GM12873 (cell line): ENCODE results near the gene RAX2.

Source experiments
- CTCF ChIP-seq: IDR thresholded peaks from 2 replicates; pipeline ENCODE4 v1.5.1; 2012; ENCODE audit warnings: low read depth, mild to moderate bottlenecking, moderate library complexity, low read length, control low read depth; ENCODE audit not compliant: insufficient read depth; ENCODE audit errors: missing control alignments

The RAX2 gene

DNA sequence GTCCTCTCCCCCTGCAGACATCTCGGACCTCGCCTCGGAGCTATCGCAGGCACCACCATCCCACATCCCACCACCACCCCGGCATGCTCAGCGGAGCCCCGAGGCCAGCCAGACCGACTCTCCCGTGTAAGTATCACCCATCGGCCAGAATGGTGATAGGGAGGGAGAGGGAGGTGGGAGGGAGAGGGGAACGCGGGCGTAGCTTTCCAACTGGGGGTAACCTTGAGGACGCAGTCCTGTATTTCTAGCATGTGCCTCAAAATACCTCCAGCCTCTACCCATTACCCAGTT is 37.8 kb downstream of the RAX2 start:
- no peak for TF ChIP-seq CTCF

- TF ChIP-seq CTCF = no peak
These were observed 38.3 kb downstream of the RAX2 start for GRCh38 chr19:3733549-3734309.

DNA sequence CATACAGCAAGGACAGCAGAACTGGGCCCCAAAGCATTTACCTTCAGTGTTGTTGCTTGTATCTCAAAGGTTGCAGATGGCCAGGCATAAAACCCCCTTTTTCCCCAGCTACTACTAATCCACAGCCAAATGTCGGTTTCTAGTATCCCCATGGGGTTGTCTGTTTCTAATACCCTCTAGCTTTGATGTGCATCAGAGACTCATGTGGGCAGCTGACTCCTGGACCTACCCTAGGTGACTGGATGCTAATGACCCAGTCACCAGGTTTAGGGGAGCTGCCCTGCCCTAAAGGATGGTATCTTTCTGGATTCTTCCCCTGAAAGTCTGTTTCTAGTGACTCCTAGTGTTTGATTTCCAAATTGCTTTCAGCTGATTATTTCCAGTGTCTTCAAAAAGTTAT is 39.9 kb downstream of the RAX2 start:
- TF ChIP-seq CTCF = no peak

DNA sequence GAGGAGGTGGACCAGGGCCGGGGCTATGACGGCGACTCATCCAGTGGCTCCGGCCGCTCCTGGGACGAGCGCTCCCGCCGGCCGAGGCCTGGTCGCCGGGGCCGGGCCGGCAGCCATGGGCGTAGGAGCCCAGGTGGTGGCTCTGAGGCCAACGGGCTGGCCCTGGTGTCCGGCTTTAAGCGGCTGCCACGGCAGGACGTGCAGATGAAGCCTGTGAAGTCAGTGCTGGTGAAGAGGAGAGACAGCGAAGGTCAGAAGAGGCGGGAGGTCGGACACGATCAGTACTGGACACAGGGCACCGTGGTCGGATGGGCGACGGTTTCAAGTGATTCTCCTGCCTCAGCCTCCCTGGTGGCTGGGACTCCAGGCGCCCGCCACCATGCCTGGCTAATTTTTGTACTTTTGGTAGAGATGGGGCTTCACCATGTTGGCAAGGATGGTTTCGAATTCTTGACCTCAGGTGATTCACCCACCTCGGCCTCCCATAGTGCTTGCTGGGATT is 41.5 kb downstream of the RAX2 start:
- TF ChIP-seq CTCF = no peak

DNA sequence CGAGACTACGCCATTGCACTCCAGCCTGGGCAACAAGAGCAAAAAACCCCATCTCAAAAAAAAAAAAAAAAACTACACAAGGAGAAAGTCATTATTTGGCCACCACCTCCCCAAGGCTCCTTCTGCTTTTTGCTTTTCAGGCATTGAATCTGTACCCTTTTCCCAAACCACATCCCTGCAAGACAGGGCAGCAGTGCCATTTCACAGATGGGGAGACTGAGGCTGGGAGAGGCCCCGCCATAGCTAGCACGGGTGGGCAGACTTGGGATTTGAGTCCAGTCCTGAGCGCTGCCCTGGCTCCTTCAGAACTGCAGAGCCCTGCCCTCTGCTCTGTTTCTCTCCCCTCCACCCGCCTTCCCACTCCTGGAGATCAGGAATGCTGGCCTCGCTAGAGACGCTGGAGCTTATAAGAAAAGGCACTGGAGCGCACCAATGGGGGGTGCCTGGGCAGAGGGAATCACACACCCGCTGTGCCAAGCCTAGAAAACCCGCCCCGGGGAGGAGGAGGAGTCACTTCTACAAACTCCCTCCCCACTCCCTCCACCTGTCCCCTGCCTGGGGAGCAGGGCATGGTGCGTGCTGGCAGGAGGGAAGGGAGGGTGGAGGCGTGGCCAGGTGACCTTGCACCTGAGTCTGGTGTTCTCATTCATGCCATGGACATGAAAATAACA is 46.3 kb downstream of the RAX2 start:
- TF ChIP-seq CTCF = no peak

- no peak for TF ChIP-seq CTCF
These were observed 46.9 kb downstream of the RAX2 start for GRCh38 chr19:3725121-3725520.

DNA sequence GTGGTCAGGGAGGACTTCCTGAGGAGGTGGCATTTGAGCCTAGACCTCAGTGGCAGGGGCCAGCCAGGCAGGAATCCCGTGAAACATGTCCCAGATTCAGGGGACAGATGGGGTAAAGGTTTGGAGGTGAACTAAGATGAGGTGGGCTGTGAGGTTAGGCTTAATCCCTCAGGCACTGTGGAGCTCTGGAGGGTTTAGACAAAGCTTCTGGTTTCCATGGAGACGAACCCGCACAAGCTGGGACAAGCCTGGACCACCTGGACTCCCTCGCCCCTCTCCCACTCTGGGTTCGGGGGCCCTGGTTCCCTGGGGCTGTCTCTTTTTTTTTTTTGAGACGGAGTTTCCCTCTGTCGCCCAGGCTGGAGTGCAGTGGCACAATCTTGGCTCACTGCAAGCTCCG is 48.1 kb downstream of the RAX2 start:
- no peak for TF ChIP-seq CTCF
